H9 (cell line): Measurements from ENCODE around the gene SORCS2. TPM values are rescaled to one million over a fixed set of nuclear protein-coding genes. Genes with fewer than 3 reads are reported as not detected.

Experiments used
- DNase-seq: peaks from one replicate; pipeline ENCODE4 v3.0.0-alpha.2; 2017
- H2AFZ ChIP-seq: one replicate; pipeline ENCODE4 v1.6.1; 2013; ENCODE audit warnings: mild to moderate bottlenecking, low read length, control low read depth, moderate library complexity
- H2AK5ac ChIP-seq: 2 replicates; pipeline ENCODE4 v1.6.1; 2013; ENCODE audit warnings: low read length, control low read depth, mixed read lengths; ENCODE audit not compliant: insufficient read length
- H2BK120ac ChIP-seq: one replicate; pipeline ENCODE4 v1.6.1; 2013; ENCODE audit warnings: low read depth, mild to moderate bottlenecking, low read length, control low read depth, inconsistent platforms; ENCODE audit not compliant: poor library complexity, severe bottlenecking
- H2BK12ac ChIP-seq: 2 replicates; pipeline ENCODE4 v1.6.1; 2013; ENCODE audit warnings: low read length, control low read depth, mixed read lengths, low read depth; ENCODE audit not compliant: insufficient read length
- H2BK15ac ChIP-seq: 2 replicates; pipeline ENCODE4 v1.6.1; 2013; ENCODE audit warnings: low read depth, low read length, control low read depth
- H2BK20ac ChIP-seq: one replicate; pipeline ENCODE4 v1.6.1; 2013; ENCODE audit warnings: low read depth, mild to moderate bottlenecking, low read length, control low read depth, inconsistent platforms; ENCODE audit not compliant: poor library complexity, severe bottlenecking
- H2BK5ac ChIP-seq: 2 replicates; pipeline ENCODE4 v1.6.1; 2013; ENCODE audit warnings: low read length, control low read depth, mixed read lengths; ENCODE audit not compliant: insufficient read length
- H3K14ac ChIP-seq: 2 replicates; pipeline ENCODE4 v1.6.1; 2013; ENCODE audit warnings: low read length, control low read depth; ENCODE audit not compliant: insufficient read depth
- H3K18ac ChIP-seq: 2 replicates; pipeline ENCODE4 v1.6.1; 2013; ENCODE audit warnings: low read depth, mild to moderate bottlenecking, mixed read lengths, low read length, control low read depth; ENCODE audit not compliant: insufficient read length
- H3K23ac ChIP-seq: 2 replicates; pipeline ENCODE4 v1.6.1; 2013; ENCODE audit warnings: low read length, control low read depth, mixed read lengths, low read depth; ENCODE audit not compliant: insufficient read length
- H3K23me2 ChIP-seq: 2 replicates; pipeline ENCODE4 v1.6.1; 2013; ENCODE audit warnings: low read depth, mild to moderate bottlenecking, mixed read lengths, low read length, control low read depth; ENCODE audit not compliant: insufficient read length, poor library complexity, severe bottlenecking
- H3K27ac ChIP-seq: 2 replicates; pipeline ENCODE4 v1.5.1; 2013; ENCODE audit warnings: low read length, control low read depth, mixed read lengths, low read depth; ENCODE audit not compliant: insufficient read length
- H3K27me3 ChIP-seq: 2 replicates; pipeline ENCODE4 v1.6.1; 2013; ENCODE audit warnings: low read length, control low read depth, inconsistent platforms; ENCODE audit not compliant: insufficient read depth
- H3K4ac ChIP-seq: 2 replicates; pipeline ENCODE4 v1.6.1; 2013; ENCODE audit warnings: low read depth, mild to moderate bottlenecking, control low read depth, inconsistent platforms, low read length, moderate library complexity
- H3K4me1 ChIP-seq: 2 replicates; pipeline ENCODE4 v1.6.1; 2013; ENCODE audit warnings: low read length, control low read depth, inconsistent platforms; ENCODE audit not compliant: insufficient read depth
- H3K4me2 ChIP-seq: 2 replicates; pipeline ENCODE4 v1.6.1; 2013; ENCODE audit warnings: low read length, control low read depth, mixed read lengths; ENCODE audit not compliant: insufficient read length, insufficient read depth
- H3K56ac ChIP-seq: 2 replicates; pipeline ENCODE4 v1.6.1; 2013; ENCODE audit warnings: low read depth, mild to moderate bottlenecking, mixed read lengths, low read length, control low read depth; ENCODE audit not compliant: insufficient read length
- H3K79me1 ChIP-seq: 2 replicates; pipeline ENCODE4 v1.6.1; 2013; ENCODE audit warnings: low read depth, mild to moderate bottlenecking, moderate library complexity, low read length, control low read depth, inconsistent platforms; ENCODE audit not compliant: insufficient read depth, poor library complexity, severe bottlenecking
- H3K79me2 ChIP-seq: 2 replicates; pipeline ENCODE4 v1.6.1; 2013; ENCODE audit warnings: low read length, control low read depth, inconsistent platforms; ENCODE audit not compliant: insufficient read depth
- H3K9ac ChIP-seq: 2 replicates; pipeline ENCODE4 v1.6.1; 2013; ENCODE audit warnings: low read length, control low read depth, mixed read lengths; ENCODE audit not compliant: insufficient read length; ENCODE audit errors: extremely low read depth
- H3K9me3 ChIP-seq: one replicate; pipeline ENCODE4 v1.6.1; 2013; ENCODE audit warnings: low read depth, low read length, inconsistent platforms; ENCODE audit not compliant: control insufficient read depth
- H3T11ph ChIP-seq: one replicate; pipeline ENCODE4 v1.6.1; 2013; ENCODE audit warnings: mild to moderate bottlenecking, low read length, control low read depth, inconsistent platforms
- H4K20me1 ChIP-seq: one replicate; pipeline ENCODE4 v1.6.1; 2013; ENCODE audit not compliant: control insufficient read depth, insufficient read length, insufficient read depth
- H4K5ac ChIP-seq: 2 replicates; pipeline ENCODE4 v1.6.1; 2013; ENCODE audit warnings: low read depth, mild to moderate bottlenecking, mixed read lengths, low read length, control low read depth; ENCODE audit not compliant: insufficient read length
- H4K8ac ChIP-seq: replicated peaks from 2 replicates; pipeline ENCODE4 v1.6.1; 2013; ENCODE audit warnings: low read length, control low read depth, mixed read lengths, low read depth; ENCODE audit not compliant: insufficient read length
- H4K91ac ChIP-seq: 2 replicates; pipeline ENCODE4 v1.6.1; 2013; ENCODE audit warnings: low read depth, mild to moderate bottlenecking, moderate library complexity, mixed read lengths, low read length, control low read depth; ENCODE audit not compliant: insufficient read length
- H3K27ac Mint-ChIP-seq, 3 experiments: 2 replicates in 2 of 3; 3 replicates in 1 of 3; pipeline ENCODE4 v1.8.0; 2020 to 2021; ENCODE audit warnings: mixed read lengths in 3 of 3, mild to moderate bottlenecking in 1 of 3, moderate library complexity in 1 of 3
- H3K27me3 Mint-ChIP-seq: 2 replicates; pipeline ENCODE4 v1.8.0; 2021; ENCODE audit warnings: low read depth, mild to moderate bottlenecking, moderate library complexity, mixed read lengths
- H3K36me3 Mint-ChIP-seq, 3 experiments: 2 replicates in 2 of 3; 3 replicates in 1 of 3; pipeline ENCODE4 v1.8.0; 2020 to 2021; ENCODE audit warnings: low read depth in 3 of 3, mixed read lengths in 3 of 3; ENCODE audit not compliant: insufficient read depth in 1 of 3
- H3K4me1 Mint-ChIP-seq, 2 experiments: 2 replicates each; pipeline ENCODE4 v1.8.0; 2020; ENCODE audit warnings: mixed read lengths in 2 of 2
- H3K4me3 Mint-ChIP-seq, 2 experiments: 2 replicates in 1 of 2; 3 replicates in 1 of 2; pipeline ENCODE4 v1.8.0; 2020 to 2021; ENCODE audit warnings: mild to moderate bottlenecking in 2 of 2, mixed read lengths in 2 of 2, moderate library complexity in 1 of 2
- H3K9me3 Mint-ChIP-seq, 2 experiments: 2 replicates in 1 of 2; 3 replicates in 1 of 2; pipeline ENCODE4 v1.8.0; 2020; ENCODE audit warnings: mild to moderate bottlenecking in 2 of 2, mixed read lengths in 2 of 2, moderate library complexity in 1 of 2
- CTCF ChIP-seq: fragments of 200-600 bp; sonication (generic); conservative IDR thresholded peaks from 3 replicates; pipeline ENCODE4 v1.8.0; 2021; ENCODE audit warnings: antibody characterized with exemption, mild to moderate bottlenecking
- WGBS: extraction: QIAGEN DNeasy Blood & Tissue Kit; methylation state at CpG from one replicate; pipeline ENCODE4 v1.1.7; 2013; ENCODE audit warnings: missing lambda C conversion rate, low lambda C conversion rate, mixed read lengths; ENCODE audit not compliant: insufficient read length; ENCODE audit errors: extremely low coverage; 5-methylcytosine and 5-hydroxymethylcytosine counted together
- total RNA-seq: library from RNA; stranded (reverse); gene quantifications from 2 replicates; pipeline ENCODE4 v1.2.1, GENCODE V29; 2021

SORCS2 gene
- total RNA-seq, 1 experiment from 2014 or later, result 0.57 TPM

- H3K14ac ChIP-seq, result no peak overlapping the region
- H4K8ac ChIP-seq, result no peak overlapping the region
- Mint-ChIP-seq H3K36me3 (no peaks in the 10 kb centered on the region), H3K9me3 (no peaks in the 10 kb centered on the region), H3K27me3 (no peaks in the 10 kb centered on the region; the same call in 1 of the 2 replicates), H3K27ac (no peak overlapping the region; a peak in 1 of 7 replicates), H3K4me3 (no peak overlapping the region), H3K4me1 (peaks cover 0 to 5% of the 10 kb centered on the region in 2 experiments; a peak in 1 of 4 replicates)
- no peak overlapping the region for H2BK15ac ChIP-seq
- H2AK5ac ChIP-seq, result no peak overlapping the region
- H3K18ac ChIP-seq, result no peak overlapping the region
- no peaks in the 10 kb centered on the region for H3K79me2 ChIP-seq
- H4K20me1 ChIP-seq, result no peaks in the 10 kb centered on the region
- no peak overlapping the region for H2AFZ ChIP-seq
- no peak overlapping the region for H3K23ac ChIP-seq
- no peak for TF ChIP-seq CTCF
- H3K56ac ChIP-seq, result no peak overlapping the region
- no peak overlapping the region for H3K4ac ChIP-seq
- H3K23me2 ChIP-seq, result no peaks in the 10 kb centered on the region
- H3K9me3 ChIP-seq, result no peaks in the 10 kb centered on the region
- DNase-seq, result no peak
- no peaks in the 10 kb centered on the region for H3K4me1 ChIP-seq
- no peak overlapping the region for H2BK5ac ChIP-seq
- H3K9ac ChIP-seq, result no peak overlapping the region
- no peak overlapping the region for H3K27ac ChIP-seq
- no peaks in the 10 kb centered on the region for H3K27me3 ChIP-seq
- H2BK20ac ChIP-seq, result no peak overlapping the region
- H3K79me1 ChIP-seq, result no peaks in the 10 kb centered on the region
- H2BK120ac ChIP-seq, result no peak overlapping the region
- H3T11ph ChIP-seq, result no peak overlapping the region
- WGBS, result no CpG with 5 or more reads among the region's 14 CpGs
- no peak overlapping the region for H4K5ac ChIP-seq
- H3K4me2 ChIP-seq, result no peak overlapping the region
- no peak overlapping the region for H4K91ac ChIP-seq
- H2BK12ac ChIP-seq, result no peak overlapping the region
Observed at GRCh38 chr4:7145291-7145934, 46.9 kb upstream of the SORCS2 start.
